Vagina (tissue), 2 donors: ENCODE data around the gene FBP1. TPM values are rescaled to one million over a fixed set of nuclear protein-coding genes. Genes with fewer than 3 reads are reported as not detected.

Experiments used
- DNase-seq, 2 donors: peaks; one replicate each; pipeline ENCODE4 v3.0.0-alpha.2; 2017; ENCODE audit errors: extremely low spot score in 2 of 2
- H3K27ac ChIP-seq: fragments of 200-600 bp; sonication (generic); one replicate; pipeline ENCODE4 v1.5.1; 2019
- H3K27me3 ChIP-seq: fragments of 200-600 bp; sonication (generic); one replicate; pipeline ENCODE4 v1.5.1; 2019
- H3K36me3 ChIP-seq, 2 donors: fragments of 200-600 bp; sonication (generic); one replicate each; pipeline ENCODE4 v1.5.1; 2017 to 2019
- H3K4me1 ChIP-seq: fragments of 200-600 bp; sonication (generic); one replicate; pipeline ENCODE4 v1.5.1; 2019
- H3K4me3 ChIP-seq, 2 donors: fragments of 200-600 bp; sonication (generic); 1 replicate in 1 of 2; 2 replicates in 1 of 2; pipeline ENCODE4 v1.5.1; 2016 to 2019
- H3K9me3 ChIP-seq: fragments of 200-600 bp; sonication (generic); one replicate; pipeline ENCODE4 v1.5.1; 2019
- CTCF ChIP-seq, 3 experiments: fragments of 450-650 bp in 2 of 3; fragments of 200-600 bp in 1 of 3; sonication (generic) in 1 of 3; IDR thresholded peaks; one replicate each; pipeline ENCODE4 v1.5.1; 2017 to 2019; ENCODE audit warnings: antibody characterized with exemption in 3 of 3, mild to moderate bottlenecking in 2 of 3, moderate library complexity in 2 of 3
- POLR2A ChIP-seq, 2 donors: fragments of 450-650 bp; IDR thresholded peaks; one replicate each; pipeline ENCODE4 v1.6.1; 2017; ENCODE audit warnings: antibody characterized with exemption in 2 of 2, mild to moderate bottlenecking in 2 of 2, moderate library complexity in 2 of 2
- POLR2AphosphoS5 ChIP-seq, 2 donors: sonication (generic); formaldehyde crosslinking; IDR thresholded peaks; one replicate each; pipeline ENCODE4 v1.9.0; 2017; ENCODE audit warnings: antibody characterized with exemption in 2 of 2, mild to moderate bottlenecking in 2 of 2, low read depth in 1 of 2; ENCODE audit not compliant: insufficient read depth in 1 of 2
- intact Hi-C: fragments of 100-400 bp; cut with DNase I; formaldehyde crosslinking; loops from one replicate; pipeline ENCODE4 v1.15.1; 2023
- total RNA-seq: library from RNA; depleted of rRNA; stranded (reverse); fragments of >200 nt; gene quantifications from one replicate; pipeline ENCODE4 v1.2.3, GENCODE V29; 2016

Gene FBP1
- total RNA-seq, 1 donor from 2014 or later: 1.7 TPM

GRCh38 chr9:94586814-94587213, 52.5 kb downstream of the FBP1 start:
- Histone ChIP-seq H3K36me3 (no peaks in the 10 kb centered on the region), H3K27ac (no peak overlapping the region), H3K4me1 (no peaks in the 10 kb centered on the region), H3K4me3 (no peak overlapping the region), H3K9me3 (no peaks in the 10 kb centered on the region), H3K27me3 (no peaks in the 10 kb centered on the region)
- TF ChIP-seq POLR2AphosphoS5 (IDR thresholded peaks at IDR 0.05; ENCODE audit: insufficient read depth in 1 of 2, low read depth in 1 of 2): no peak
- no peak for TF ChIP-seq CTCF (IDR thresholded peaks at IDR 0.05)
- TF ChIP-seq POLR2A (IDR thresholded peaks at IDR 0.05): no peak
- no peak for DNase-seq
- intact Hi-C loops: no loop called here

GRCh38 chr9:94586316-94586715, 53.0 kb downstream of the FBP1 start:
- no peak overlapping the region for H3K4me3 ChIP-seq
- TF ChIP-seq POLR2AphosphoS5 (IDR thresholded peaks at IDR 0.05; ENCODE audit: insufficient read depth in 1 of 2, low read depth in 1 of 2) (no peak), POLR2A (IDR thresholded peaks at IDR 0.05) (no peak), CTCF (IDR thresholded peaks at IDR 0.05) (no peak)
- no peaks in the 10 kb centered on the region for H3K9me3 ChIP-seq
- no peak for DNase-seq
- intact Hi-C loops: no loop called here
- no peaks in the 10 kb centered on the region for H3K4me1 ChIP-seq
- no peak overlapping the region for H3K27ac ChIP-seq
- no peaks in the 10 kb centered on the region for H3K36me3 ChIP-seq
- no peaks in the 10 kb centered on the region for H3K27me3 ChIP-seq

DNA sequence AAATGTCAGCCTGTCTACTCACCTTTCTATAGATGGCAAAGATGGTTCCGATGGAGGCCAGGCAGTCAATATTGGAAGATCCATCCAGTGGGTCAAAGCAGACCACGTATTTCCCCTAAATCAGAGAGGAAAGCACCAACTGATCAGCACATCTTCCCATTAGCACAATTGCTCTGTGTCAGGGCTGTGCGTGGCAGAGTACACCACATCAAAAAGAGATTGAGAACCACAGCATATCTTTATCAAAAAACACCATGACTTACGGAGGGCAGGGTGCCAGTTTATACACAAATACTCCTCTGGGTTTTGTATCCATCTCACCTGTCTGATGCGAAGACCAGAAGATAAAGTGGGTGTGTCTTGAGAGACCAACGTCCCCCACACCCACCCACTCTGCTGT, 54.8 kb downstream of the FBP1 start:
- no peak overlapping the region for H3K4me3 ChIP-seq
- H3K27ac ChIP-seq: no peak overlapping the region
- H3K9me3 ChIP-seq: no peaks in the 10 kb centered on the region
- TF ChIP-seq POLR2A (IDR thresholded peaks at IDR 0.05): no peak
- no peak for TF ChIP-seq POLR2AphosphoS5 (IDR thresholded peaks at IDR 0.05; ENCODE audit: insufficient read depth in 1 of 2, low read depth in 1 of 2)
- TF ChIP-seq CTCF (IDR thresholded peaks at IDR 0.05): no peak
- intact Hi-C loops: no loop called here
- no peak for DNase-seq
- no peaks in the 10 kb centered on the region for H3K4me1 ChIP-seq
- H3K27me3 ChIP-seq: no peaks in the 10 kb centered on the region
- H3K36me3 ChIP-seq: no peaks in the 10 kb centered on the region

GRCh38 chr9:94581728-94582127, 57.6 kb downstream of the FBP1 start:
- TF ChIP-seq POLR2AphosphoS5 (IDR thresholded peaks at IDR 0.05; ENCODE audit: insufficient read depth in 1 of 2, low read depth in 1 of 2): no peak
- no peak for TF ChIP-seq POLR2A (IDR thresholded peaks at IDR 0.05)
- TF ChIP-seq CTCF (IDR thresholded peaks at IDR 0.05): no peak
- Histone ChIP-seq H3K9me3 (no peaks in the 10 kb centered on the region), H3K27me3 (no peaks in the 10 kb centered on the region), H3K27ac (no peak overlapping the region), H3K4me3 (no peak overlapping the region), H3K36me3 (no peaks in the 10 kb centered on the region), H3K4me1 (no peaks in the 10 kb centered on the region)
- no peak for DNase-seq
- intact Hi-C loops: no loop called here

- no peaks in the 10 kb centered on the region for H3K27me3 ChIP-seq
- no peak for TF ChIP-seq CTCF (IDR thresholded peaks at IDR 0.05)
- no peak for TF ChIP-seq POLR2AphosphoS5 (IDR thresholded peaks at IDR 0.05; ENCODE audit: insufficient read depth in 1 of 2, low read depth in 1 of 2)
- TF ChIP-seq POLR2A (IDR thresholded peaks at IDR 0.05): no peak
- DNase-seq: no peak
- no peaks in the 10 kb centered on the region for H3K4me1 ChIP-seq
- no peak overlapping the region for H3K4me3 ChIP-seq
- intact Hi-C loops: no loop called here
- no peaks in the 10 kb centered on the region for H3K9me3 ChIP-seq
- no peak overlapping the region for H3K27ac ChIP-seq
- no peaks in the 10 kb centered on the region for H3K36me3 ChIP-seq
These were observed 61.7 kb downstream of the FBP1 start for GRCh38 chr9:94577571-94577970.
